NCI-H2107 (cell line): Measurements from ENCODE around the gene ZNF467.

ENCODE experiments used
- DNase-seq: peaks from one replicate; lab custom pipeline; 2025; lab: John Stamatoyannopoulos, UW

Gene ZNF467

GRCh38 chr7:149808311-149808710, 34.9 kb upstream of the ZNF467 start:
- no peak for DNase-seq

- no peak for DNase-seq
Measured at GRCh38 chr7:149806726-149807125, 33.3 kb upstream of the ZNF467 start.

- DNase-seq = no peak
Measured at GRCh38 chr7:149804106-149804505, 30.7 kb upstream of the ZNF467 start.

GRCh38 chr7:149803551-149804074, 30.2 kb upstream of the ZNF467 start:
- DNase-seq = no peak

GRCh38 chr7:149802966-149803365, 29.6 kb upstream of the ZNF467 start:
- DNase-seq = no peak

- no peak for DNase-seq
Measured at GRCh38 chr7:149801816-149802215, 28.4 kb upstream of the ZNF467 start.

DNA sequence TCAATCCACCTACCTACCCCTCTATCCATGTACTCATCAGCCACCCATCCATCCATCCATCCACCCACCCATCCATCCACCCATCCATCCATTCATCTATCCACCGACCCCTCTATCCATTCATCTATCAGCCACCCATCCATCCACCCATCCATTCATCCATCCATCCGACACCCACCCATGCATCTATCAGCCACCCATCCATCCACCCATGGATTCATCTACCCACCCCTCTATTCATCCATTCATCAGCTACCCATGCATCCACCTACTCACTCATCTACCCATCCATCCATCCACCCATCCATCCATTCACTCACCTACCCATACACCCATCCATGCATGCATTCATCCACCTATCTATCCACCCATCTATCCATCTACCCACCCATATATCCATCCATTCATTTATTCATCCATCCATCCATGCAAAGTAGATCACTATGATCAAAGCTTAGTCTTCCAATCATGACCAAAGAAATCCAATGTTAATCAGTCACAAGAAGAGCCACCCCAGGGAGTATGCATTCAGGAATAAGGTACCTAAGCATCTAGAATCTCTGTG, 27.7 kb upstream of the ZNF467 start:
- no peak for DNase-seq

DNA sequence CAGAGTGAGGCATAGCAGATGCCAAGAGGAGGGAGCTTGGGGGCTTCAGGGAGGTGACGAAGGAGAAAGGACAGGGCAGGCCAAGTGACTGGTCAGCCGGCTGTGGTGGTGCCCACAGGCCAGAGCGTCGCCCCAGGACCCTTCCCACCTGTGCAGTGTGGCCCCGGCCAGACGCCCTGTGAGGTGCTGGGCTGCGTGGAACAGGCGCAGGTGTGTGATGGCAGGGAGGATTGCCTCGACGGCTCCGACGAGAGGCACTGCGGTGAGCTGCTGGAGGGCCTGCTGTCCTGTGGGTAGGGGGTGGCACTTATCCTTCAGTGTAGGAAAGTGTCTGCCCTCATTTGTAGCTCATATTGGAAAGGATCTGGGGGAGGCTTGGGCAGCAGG, 26.8 kb upstream of the ZNF467 start:
- no peak for DNase-seq

- no peak for DNase-seq
Measured at GRCh38 chr7:149799397-149800168, 26.2 kb upstream of the ZNF467 start.

DNA sequence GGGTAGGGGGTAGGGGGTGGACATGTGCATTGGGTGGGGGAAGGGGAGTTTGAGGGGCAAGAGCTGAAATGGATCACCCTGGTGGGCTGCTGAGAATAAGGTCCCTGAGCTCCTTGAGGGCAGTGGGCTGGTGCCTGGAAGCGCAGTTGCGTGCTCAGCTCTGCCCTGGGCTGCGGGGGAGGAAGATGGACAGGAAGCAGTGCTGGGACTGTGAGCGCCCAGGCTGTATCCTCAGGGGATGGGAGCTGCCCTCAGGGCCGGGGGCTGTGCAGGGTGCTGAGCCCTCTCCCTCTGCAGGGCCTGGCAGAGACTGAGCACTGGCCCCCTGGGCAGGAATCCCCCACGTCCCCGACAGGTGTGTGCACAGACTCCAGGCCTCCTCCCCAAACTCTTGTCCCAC, 24.4 kb upstream of the ZNF467 start:
- DNase-seq = no peak

GRCh38 chr7:149796287-149796860, 23.0 kb upstream of the ZNF467 start:
- DNase-seq = no peak

DNA sequence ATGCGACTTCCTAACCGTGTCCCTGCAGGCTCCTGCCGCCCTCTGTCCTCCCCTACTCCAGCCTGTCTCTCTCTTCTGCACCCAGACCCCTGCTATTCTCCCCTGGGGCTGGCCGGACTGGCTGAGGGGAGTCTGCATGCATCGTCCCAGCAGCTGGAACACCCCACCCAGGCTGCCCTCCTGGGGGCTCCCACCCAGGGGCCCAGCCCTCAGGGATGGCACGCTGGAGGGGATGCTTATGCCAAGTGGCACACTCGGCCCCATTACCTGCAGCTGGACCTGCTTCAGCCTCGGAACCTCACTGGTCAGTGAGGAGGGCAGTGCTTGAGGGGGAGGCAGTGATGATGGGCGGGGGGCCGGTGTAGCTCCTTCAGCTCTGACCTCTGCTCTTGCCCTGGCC, 21.7 kb upstream of the ZNF467 start:
- no peak for DNase-seq

GRCh38 chr7:149794661-149795060, 21.3 kb upstream of the ZNF467 start:
- DNase-seq = no peak

DNA sequence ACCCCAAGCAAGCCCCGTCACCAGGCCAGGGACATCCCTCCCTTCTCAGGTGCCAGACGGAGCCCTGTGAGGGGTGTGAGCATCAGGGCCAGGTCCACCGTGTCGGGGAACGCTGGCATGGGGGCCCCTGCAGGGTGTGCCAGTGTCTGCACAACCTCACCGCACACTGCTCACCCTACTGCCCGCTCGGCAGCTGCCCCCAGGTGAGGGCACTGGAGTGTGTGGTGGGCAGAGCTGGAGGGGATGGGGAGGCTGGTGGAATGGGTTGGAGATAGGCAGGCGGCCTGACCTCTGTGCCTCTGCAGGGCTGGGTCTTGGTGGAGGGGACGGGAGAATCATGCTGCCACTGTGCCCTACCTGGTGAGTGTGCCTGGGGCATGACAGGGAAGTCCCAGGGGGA, 19.9 kb upstream of the ZNF467 start:
- no peak for DNase-seq

- DNase-seq = no peak
Measured at GRCh38 chr7:149792220-149792595, 18.8 kb upstream of the ZNF467 start.

GRCh38 chr7:149791411-149792219, 18.2 kb upstream of the ZNF467 start:
- no peak for DNase-seq

GRCh38 chr7:149790754-149791360, 17.5 kb upstream of the ZNF467 start:
- no peak for DNase-seq

DNA sequence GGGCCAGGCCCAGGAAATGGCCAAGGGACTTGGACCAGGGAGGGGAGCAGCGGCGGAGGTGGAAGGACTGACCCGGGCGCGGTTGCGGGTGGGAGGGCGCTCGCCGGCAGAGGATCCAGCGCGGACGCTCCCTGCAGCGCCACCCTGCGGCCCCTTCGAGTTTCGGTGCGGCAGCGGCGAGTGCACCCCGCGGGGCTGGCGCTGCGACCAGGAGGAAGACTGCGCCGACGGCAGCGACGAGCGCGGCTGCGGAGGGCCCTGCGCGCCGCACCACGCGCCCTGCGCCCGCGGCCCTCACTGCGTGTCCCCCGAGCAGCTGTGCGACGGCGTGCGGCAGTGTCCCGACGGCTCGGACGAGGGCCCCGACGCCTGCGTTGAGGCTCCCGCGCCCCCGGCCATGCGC, 16.8 kb upstream of the ZNF467 start:
- no peak for DNase-seq

- no peak for DNase-seq
Measured at GRCh38 chr7:149789101-149789500, 15.7 kb upstream of the ZNF467 start.

DNA sequence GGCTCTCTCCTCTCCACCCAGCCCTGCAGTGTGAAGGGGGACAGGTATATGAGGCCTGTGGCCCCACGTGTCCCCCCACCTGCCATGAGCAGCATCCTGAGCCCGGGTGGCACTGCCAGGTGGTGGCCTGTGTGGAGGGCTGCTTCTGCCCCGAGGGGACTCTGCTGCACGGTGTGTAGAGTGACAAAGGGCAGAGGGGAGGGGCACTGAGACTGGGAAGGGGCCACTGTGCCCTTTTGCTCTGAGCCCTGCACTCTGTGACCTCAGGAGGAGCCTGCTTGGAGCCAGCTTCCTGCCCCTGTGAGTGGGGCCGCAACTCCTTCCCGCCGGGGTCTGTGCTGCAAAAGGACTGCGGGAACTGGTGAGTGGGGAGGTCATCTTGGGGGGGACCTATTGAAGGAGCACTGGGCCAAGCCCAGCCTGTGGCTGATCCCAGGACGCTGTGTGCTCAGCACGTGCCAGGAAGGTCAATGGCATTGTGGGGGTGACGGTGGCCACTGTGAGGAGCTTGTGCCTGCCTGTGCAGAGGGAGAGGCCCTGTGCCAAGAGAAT, 15.0 kb upstream of the ZNF467 start:
- DNase-seq = no peak

- DNase-seq = no peak
Measured at GRCh38 chr7:149787428-149788299, 14.3 kb upstream of the ZNF467 start.
